PC-3 (cell line): ENCODE measurements around the gene PLEKHA5. TPM values are rescaled to one million over a fixed set of nuclear protein-coding genes. Genes with fewer than 3 reads are reported as not detected.
A peak's percentile ranks its signal among the peaks of the same experiment; 100 is the strongest.
"Not testable (repeated sequence)": the region's sequence is repeated elsewhere in the genome, so short reads cannot be mapped to it uniquely, and the experiment has no call there.

Experiments
- ATAC-seq: fragments of 200-7000 bp; cut with Tn5 transposase; 2 replicates; pipeline ENCODE4 v1.9.1; 2020; ENCODE audit warnings: mild to moderate bottlenecking, moderate library complexity
- BruUV-seq: library from RNA; stranded (reverse); fragments of 400-500 nt; replicated peaks from 2 replicates; lab custom pipeline; 2021; lab: Mats Ljungman, UMichigan
- CTCF ChIA-PET: fragments of 300-600 bp; sonication (Branson Sonifier 250); formaldehyde crosslinking; loops from one replicate; lab custom pipeline; 2022; ENCODE audit warnings: antibody characterized with exemption; lab: Charles Lee
- POLR2A ChIA-PET: fragments of 300-600 bp; sonication (Branson Sonifier 250); formaldehyde crosslinking; loops from one replicate; lab custom pipeline; 2022; ENCODE audit warnings: antibody characterized with exemption; ENCODE audit not compliant: unreplicated experiment; lab: Charles Lee
- DNase-seq: peaks from one replicate; pipeline ENCODE4 v3.0.0-alpha.2; 2015
- H2AFZ ChIP-seq: fragments of 300-600 bp; sonication (generic); 2 replicates; pipeline ENCODE4 v1.6.0; 2016; ENCODE audit warnings: antibody characterized with exemption, low read length
- H3F3A ChIP-seq: fragments of 300-600 bp; sonication (generic); one replicate; pipeline ENCODE4 v1.6.0; 2017; ENCODE audit warnings: antibody characterized with exemption, low read length, control low read depth, mild to moderate bottlenecking; ENCODE audit not compliant: unreplicated experiment
- H3K27ac ChIP-seq: fragments of 300-600 bp; sonication (generic); 2 replicates; pipeline ENCODE4 v1.5.1; 2016; ENCODE audit warnings: mild to moderate bottlenecking, low read length
- H3K27me3 ChIP-seq: fragments of 300-600 bp; sonication (generic); 2 replicates; pipeline ENCODE4 v1.6.1; 2016; ENCODE audit warnings: low read length, mixed read lengths
- H3K36me3 ChIP-seq: fragments of 300-600 bp; sonication (generic); 2 replicates; pipeline ENCODE4 v1.6.1; 2016; ENCODE audit warnings: low read depth, mixed run types, low read length, mixed read lengths
- H3K4me1 ChIP-seq: fragments of 300-600 bp; sonication (generic); 2 replicates; pipeline ENCODE4 v1.5.1; 2016; ENCODE audit warnings: low read length; ENCODE audit not compliant: insufficient read depth
- H3K4me2 ChIP-seq: fragments of 300-600 bp; sonication (generic); 2 replicates; pipeline ENCODE4 v1.6.0; 2016; ENCODE audit warnings: low read length
- H3K4me3 ChIP-seq: fragments of 300-600 bp; sonication (generic); 2 replicates; pipeline ENCODE4 v1.5.1; 2016; ENCODE audit warnings: mild to moderate bottlenecking, low read length, mixed read lengths
- H3K79me2 ChIP-seq: fragments of 300-600 bp; sonication (generic); 2 replicates; pipeline ENCODE4 v1.6.1; 2017; ENCODE audit warnings: low read length, mixed read lengths
- H3K9ac ChIP-seq: fragments of 300-600 bp; sonication (generic); 2 replicates; pipeline ENCODE4 v1.6.0; 2016; ENCODE audit warnings: mild to moderate bottlenecking, low read length
- H3K9me2 ChIP-seq: fragments of 300-600 bp; sonication (generic); replicated peaks from 2 replicates; pipeline ENCODE4 v1.6.1; 2016; ENCODE audit warnings: mixed run types, low read length, mixed read lengths
- H3K9me3 ChIP-seq: fragments of 300-600 bp; sonication (generic); 2 replicates; pipeline ENCODE4 v1.6.1; 2016; ENCODE audit warnings: low read length, mixed read lengths
- H4K20me1 ChIP-seq: fragments of 300-600 bp; sonication (generic); 2 replicates; pipeline ENCODE4 v1.6.1; 2016; ENCODE audit warnings: low read length, mixed read lengths
- EZH2 ChIP-seq: fragments of 300-600 bp; sonication (generic); IDR thresholded peaks from one replicate; pipeline ENCODE4 v1.6.1; 2017; ENCODE audit warnings: antibody characterized with exemption, mild to moderate bottlenecking, low read length; ENCODE audit not compliant: unreplicated experiment
- EZH2phosphoT487 ChIP-seq: fragments of 300-600 bp; sonication (generic); IDR thresholded peaks from 2 replicates; pipeline ENCODE4 v1.6.1; 2018; ENCODE audit warnings: mild to moderate bottlenecking, antibody characterized with exemption, low read length, borderline replicate concordance
- intact Hi-C: fragments of 100-400 bp; cut with micrococcal nuclease; formaldehyde crosslinking; loops from 2 replicates; pipeline ENCODE4 v1.9.0; 2023
- total RNA-seq: library from RNA; depleted of rRNA; stranded (reverse); fragments of >200 nt; gene quantifications from 2 replicates; pipeline ENCODE4 v1.2.3, GENCODE V29; 2014
- TF ChIP-seq, protein P1 (sequence below): fragments of 300-600 bp; sonication (generic); conservative IDR thresholded peaks from 2 replicates; pipeline ENCODE4 v1.5.1; 2017; ENCODE audit warnings: antibody characterized with exemption, low read depth, mild to moderate bottlenecking, low read length

Gene PLEKHA5
- total RNA-seq, 1 experiment from 2014 or later: 16.7 TPM

DNA sequence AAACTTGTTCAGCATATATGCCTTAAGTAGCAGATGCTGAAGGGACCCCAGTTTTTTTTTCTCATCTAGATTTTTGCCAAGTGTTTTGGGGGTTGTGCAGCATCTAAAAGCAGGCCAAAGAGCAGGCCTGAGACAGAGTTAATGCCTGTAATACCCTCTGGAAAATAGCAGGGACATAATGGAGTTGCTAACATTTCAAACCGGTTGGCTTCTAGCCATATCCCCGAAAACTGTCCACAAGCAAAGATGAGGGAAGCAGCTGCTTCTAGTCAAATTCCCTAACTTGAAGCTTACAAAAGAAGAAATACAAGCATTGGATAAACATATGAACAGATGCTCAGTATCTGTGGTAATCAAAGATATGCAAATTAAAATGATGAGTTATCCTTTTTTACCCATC is 257.6 kb downstream of the PLEKHA5 start:
- H3K4me1 ChIP-seq: peaks cover 10% of the 10 kb centered on the region
- H3K27me3 ChIP-seq: no peaks in the 10 kb centered on the region
- no peaks in the 10 kb centered on the region for H3F3A ChIP-seq
- no peaks in the 10 kb centered on the region for H3K79me2 ChIP-seq
- H4K20me1 ChIP-seq: no peaks in the 10 kb centered on the region
- ChIA-PET CTCF (no interaction called here), POLR2A (no interaction called here)
- no peak for ATAC-seq
- no peak for DNase-seq
- H3K9me2 ChIP-seq: no peaks in the 10 kb centered on the region
- intact Hi-C loops: no loop called here
- no peak overlapping the region for H2AFZ ChIP-seq
- no peaks in the 10 kb centered on the region for H3K36me3 ChIP-seq
- no peak overlapping the region for H3K9ac ChIP-seq
- TF ChIP-seq EZH2phosphoT487 (no peak), EZH2 (no peak)
- TF ChIP-seq, protein P1, sequence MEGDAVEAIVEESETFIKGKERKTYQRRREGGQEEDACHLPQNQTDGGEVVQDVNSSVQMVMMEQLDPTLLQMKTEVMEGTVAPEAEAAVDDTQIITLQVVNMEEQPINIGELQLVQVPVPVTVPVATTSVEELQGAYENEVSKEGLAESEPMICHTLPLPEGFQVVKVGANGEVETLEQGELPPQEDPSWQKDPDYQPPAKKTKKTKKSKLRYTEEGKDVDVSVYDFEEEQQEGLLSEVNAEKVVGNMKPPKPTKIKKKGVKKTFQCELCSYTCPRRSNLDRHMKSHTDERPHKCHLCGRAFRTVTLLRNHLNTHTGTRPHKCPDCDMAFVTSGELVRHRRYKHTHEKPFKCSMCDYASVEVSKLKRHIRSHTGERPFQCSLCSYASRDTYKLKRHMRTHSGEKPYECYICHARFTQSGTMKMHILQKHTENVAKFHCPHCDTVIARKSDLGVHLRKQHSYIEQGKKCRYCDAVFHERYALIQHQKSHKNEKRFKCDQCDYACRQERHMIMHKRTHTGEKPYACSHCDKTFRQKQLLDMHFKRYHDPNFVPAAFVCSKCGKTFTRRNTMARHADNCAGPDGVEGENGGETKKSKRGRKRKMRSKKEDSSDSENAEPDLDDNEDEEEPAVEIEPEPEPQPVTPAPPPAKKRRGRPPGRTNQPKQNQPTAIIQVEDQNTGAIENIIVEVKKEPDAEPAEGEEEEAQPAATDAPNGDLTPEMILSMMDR: no peak
- H3K4me3 ChIP-seq: no peak overlapping the region
- no TSS peak for BruUV-seq
- no peak overlapping the region for H3K27ac ChIP-seq
- H3K9me3 ChIP-seq: no peaks in the 10 kb centered on the region
- no peak overlapping the region for H3K4me2 ChIP-seq

DNA sequence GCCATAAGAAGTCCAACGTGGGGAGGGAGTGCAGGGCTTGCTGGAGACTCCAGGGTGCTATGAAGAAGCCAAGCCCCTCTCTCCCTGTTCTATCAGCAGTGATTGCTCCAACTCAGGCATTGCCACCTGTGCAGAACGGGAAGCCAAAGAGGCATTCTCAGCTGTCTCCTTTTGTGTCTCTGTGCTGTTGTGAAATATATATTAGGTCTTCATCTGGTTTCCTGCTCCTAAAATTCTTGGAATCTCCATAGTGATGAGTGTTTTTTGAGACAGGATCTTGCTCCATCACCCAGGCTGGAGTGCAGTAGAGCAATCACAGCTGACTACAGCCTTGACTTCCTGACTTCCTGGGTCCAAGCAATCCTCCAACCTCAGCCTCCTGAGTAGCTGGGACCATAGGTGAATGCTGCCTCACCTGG is 258.6 kb downstream of the PLEKHA5 start:
- no TSS peak for BruUV-seq
- Histone ChIP-seq H4K20me1 (no peaks in the 10 kb centered on the region), H3K9me3 (no peaks in the 10 kb centered on the region), H3K4me3 (no peak overlapping the region), H3K27ac (no peak overlapping the region), H3K79me2 (no peaks in the 10 kb centered on the region), H3K4me1 (peaks cover 7% of the 10 kb centered on the region; the same call in 1 of the 2 replicates), H3K27me3 (no peaks in the 10 kb centered on the region), H3F3A (no peaks in the 10 kb centered on the region), H3K9me2 (no peaks in the 10 kb centered on the region), H3K9ac (no peak overlapping the region), H2AFZ (no peak overlapping the region), H3K4me2 (no peak overlapping the region), H3K36me3 (no peaks in the 10 kb centered on the region)
- ChIA-PET CTCF (no interaction called here), POLR2A (no interaction called here)
- DNase-seq (no peak), ATAC-seq (no peak)
- intact Hi-C loops: no loop called here
- no peak for TF ChIP-seq EZH2
- TF ChIP-seq EZH2phosphoT487: no peak
- TF ChIP-seq, protein P1: no peak

DNA sequence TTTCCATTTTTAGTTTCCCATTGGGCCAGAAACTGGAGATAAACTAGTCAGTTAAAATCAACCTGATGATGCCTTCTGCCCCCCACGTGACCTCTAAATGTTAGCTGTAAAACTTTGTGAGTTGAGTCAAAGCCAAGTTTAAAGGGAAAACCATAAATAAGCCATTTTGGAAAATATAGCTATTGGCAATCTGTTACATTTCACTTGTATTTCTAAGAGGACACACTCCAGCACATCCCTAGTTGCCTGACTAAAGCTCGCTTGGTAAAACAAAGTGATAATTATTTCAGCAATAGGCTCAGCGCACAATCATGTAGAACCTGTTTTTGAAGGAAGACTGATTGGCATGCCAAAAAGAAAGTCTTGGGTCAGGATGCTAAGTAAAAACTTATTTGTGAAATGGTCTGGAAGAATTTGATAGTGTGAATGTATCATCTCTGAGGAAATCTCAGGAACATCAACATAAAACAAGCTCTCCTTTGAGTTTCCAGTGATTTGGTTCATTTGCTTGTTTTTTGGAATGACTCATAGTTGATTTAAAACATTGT is 260.6 kb downstream of the PLEKHA5 start:
- CTCF ChIA-PET: no interaction called here
- H3K9ac ChIP-seq: no peak overlapping the region
- H3K4me3 ChIP-seq: no peak overlapping the region
- POLR2A ChIA-PET: no interaction called here
- no peaks in the 10 kb centered on the region for H3K9me2 ChIP-seq
- H4K20me1 ChIP-seq: no peaks in the 10 kb centered on the region
- H3K27ac ChIP-seq: no peak overlapping the region
- no peaks in the 10 kb centered on the region for H3K9me3 ChIP-seq
- H3K36me3 ChIP-seq: no peaks in the 10 kb centered on the region
- intact Hi-C loops: no loop called here
- H3K4me2 ChIP-seq: no peak overlapping the region
- peak; percentile 26 for DNase-seq
- peak; percentile 68 for ATAC-seq
- H2AFZ ChIP-seq: no peak overlapping the region
- no peaks in the 10 kb centered on the region for H3K79me2 ChIP-seq
- H3F3A ChIP-seq: no peaks in the 10 kb centered on the region
- TF ChIP-seq EZH2 (no peak), EZH2phosphoT487 (no peak)
- TF ChIP-seq, protein P1: no peak
- H3K27me3 ChIP-seq: no peaks in the 10 kb centered on the region
- BruUV-seq: no TSS peak
- H3K4me1 ChIP-seq: peaks cover 7% of the 10 kb centered on the region; the same call in 1 of the 2 replicates

DNA sequence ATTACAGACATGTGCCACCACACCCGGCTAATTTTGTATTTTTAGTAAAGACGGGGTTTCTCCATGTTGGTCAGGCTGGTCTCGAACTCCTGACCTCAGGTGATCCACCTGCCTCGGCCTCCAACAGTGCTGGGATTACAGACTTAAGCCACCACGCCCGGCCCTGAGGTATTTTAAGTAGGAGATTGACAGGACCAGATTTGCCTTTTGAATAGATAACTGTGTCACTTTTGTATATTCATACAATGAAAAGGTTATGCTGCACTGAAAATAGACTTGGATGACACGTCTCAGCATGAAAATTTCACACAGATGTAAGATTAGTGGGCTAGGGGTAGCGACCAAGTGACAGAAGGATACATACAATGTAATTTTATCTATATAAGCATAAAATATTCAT is 263.1 kb downstream of the PLEKHA5 start:
- ATAC-seq, H3F3A ChIP-seq, H3K27me3 ChIP-seq, H3K9ac ChIP-seq, intact Hi-C loops, H2AFZ ChIP-seq, H3K4me3 ChIP-seq, DNase-seq, H3K4me1 ChIP-seq, POLR2A ChIA-PET, H3K27ac ChIP-seq, H3K36me3 ChIP-seq, H3K9me3 ChIP-seq, BruUV-seq, H3K4me2 ChIP-seq, H3K9me2 ChIP-seq, CTCF ChIA-PET, H3K79me2 ChIP-seq, H4K20me1 ChIP-seq: not testable (repeated sequence)
